B cell (primary cell): ENCODE data around the gene ATOSB. TPM values are rescaled to one million over a fixed set of nuclear protein-coding genes. Genes with fewer than 3 reads are reported as not detected.

Source experiments
- ATAC-seq: fragments of 200-7000 bp; cut with Tn5 transposase; one replicate; pipeline ENCODE4 v1.10.0; 2021; ENCODE audit warnings: low read depth, mild to moderate bottlenecking, moderate number of reproducible peaks, moderate library complexity
- CTCF ChIA-PET: fragments of 350-600 bp; sonication (Branson Sonifier 250); formaldehyde crosslinking; loops from one replicate; lab custom pipeline; 2021; ENCODE audit warnings: antibody characterized with exemption, inconsistent platforms; lab: Charles Lee
- POLR2A ChIA-PET: fragments of 350-600 bp; sonication (Branson Sonifier 250); formaldehyde crosslinking; loops from one replicate; lab custom pipeline; 2021; ENCODE audit warnings: antibody characterized with exemption; lab: Charles Lee
- DNase-seq: peaks from one replicate; pipeline ENCODE4 v3.0.0; 2013
- H2AFZ ChIP-seq: 2 replicates; pipeline ENCODE4 v1.6.1; 2012; ENCODE audit warnings: mild to moderate bottlenecking, low read depth, low read length; ENCODE audit not compliant: insufficient read depth, poor library complexity, severe bottlenecking
- H3K27ac ChIP-seq, 2 donors: 1 replicate in 1 of 2; 2 replicates in 1 of 2; pipeline ENCODE4 v1.5.1; 2012 to 2013; ENCODE audit warnings: low read length in 2 of 2, mild to moderate bottlenecking in 2 of 2, moderate library complexity in 1 of 2
- H3K27me3 ChIP-seq, 4 experiments: fragments of 200-600 bp in 1 of 4; sonication (generic) in 1 of 4; replicated peaks in 1 of 4; 1 replicate in 2 of 4; 2 replicates in 2 of 4; pipeline versions ENCODE4 v1.6.1 to v1.7.0; 2013 to 2016; ENCODE audit warnings: low read length in 3 of 4, mild to moderate bottlenecking in 2 of 4, mixed read lengths in 1 of 4, moderate library complexity in 1 of 4; ENCODE audit not compliant: insufficient read depth in 4 of 4, control insufficient read depth in 3 of 4; ENCODE audit errors: control extremely low read depth in 1 of 4
- H3K36me3 ChIP-seq, 2 experiments: replicated peaks in 1 of 2; 1 replicate in 1 of 2; 2 replicates in 1 of 2; pipeline versions ENCODE4 v1.6.1 to v1.7.1; 2013; ENCODE audit warnings: low read length in 1 of 2; ENCODE audit not compliant: insufficient read depth in 2 of 2, control insufficient read depth in 1 of 2; ENCODE audit errors: control extremely low read depth in 1 of 2, extremely low read depth in 1 of 2
- H3K4me1 ChIP-seq, 2 donors: fragments of 200-600 bp in 1 of 2; sonication (generic) in 1 of 2; 1 replicate in 1 of 2; 2 replicates in 1 of 2; pipeline versions ENCODE4 v1.5.1 to v1.6.1; 2013 to 2017; ENCODE audit warnings: low read length in 2 of 2; ENCODE audit not compliant: control insufficient read depth in 2 of 2, insufficient read depth in 2 of 2
- H3K4me2 ChIP-seq: replicated peaks from 2 replicates; pipeline ENCODE3; 2012; ENCODE audit warnings: mild to moderate bottlenecking, low read depth, low read length; ENCODE audit not compliant: poor library complexity, severe bottlenecking
- H3K4me3 ChIP-seq, 5 experiments: fragments of 200-600 bp in 1 of 5; sonication (generic) in 1 of 5; 1 replicate in 3 of 5; 2 replicates in 2 of 5; pipeline versions ENCODE4 v1.5.1 to v1.7.0; 2011 to 2016; ENCODE audit warnings: low read length in 4 of 5, mild to moderate bottlenecking in 4 of 5, low read depth in 2 of 5, control low read depth in 1 of 5, moderate library complexity in 1 of 5; ENCODE audit not compliant: insufficient read depth in 1 of 5; ENCODE audit errors: control extremely low read depth in 1 of 5, extremely low read depth in 1 of 5
- H3K79me2 ChIP-seq: fragments of 200-600 bp; sonication (generic); one replicate; pipeline ENCODE4 v1.6.0; 2016; ENCODE audit warnings: low read length; ENCODE audit not compliant: control insufficient read depth, insufficient read depth
- H3K9ac ChIP-seq: fragments of 200-600 bp; sonication (generic); 2 replicates; pipeline ENCODE4 v1.6.1; 2017; ENCODE audit warnings: mild to moderate bottlenecking, low read length, moderate library complexity
- H3K9me3 ChIP-seq, 3 donors: one replicate each; pipeline versions ENCODE4 v1.6.1 to v1.7.1; 2013; ENCODE audit warnings: low read length in 2 of 3; ENCODE audit not compliant: control insufficient read depth in 2 of 3, insufficient read depth in 1 of 3; ENCODE audit errors: control extremely low read depth in 1 of 3
- H4K20me1 ChIP-seq: 2 replicates; pipeline ENCODE4 v1.6.0; 2012; ENCODE audit warnings: mild to moderate bottlenecking, low read length; ENCODE audit not compliant: insufficient read depth, control insufficient read depth, poor library complexity, severe bottlenecking
- H3K27ac Mint-ChIP-seq: one replicate; pipeline ENCODE4 v1.8.0; 2021; ENCODE audit warnings: mixed read lengths
- H3K27me3 Mint-ChIP-seq: one replicate; pipeline ENCODE4 v1.8.0; 2021; ENCODE audit warnings: mixed read lengths
- H3K4me1 Mint-ChIP-seq: one replicate; pipeline ENCODE4 v1.8.0; 2021; ENCODE audit warnings: mixed read lengths
- H3K4me3 Mint-ChIP-seq: one replicate; pipeline ENCODE4 v1.8.0; 2021; ENCODE audit warnings: mixed read lengths
- H3K9me3 Mint-ChIP-seq: one replicate; pipeline ENCODE4 v1.8.0; 2022; ENCODE audit warnings: mixed read lengths; ENCODE audit not compliant: insufficient read depth
- CTCF ChIP-seq: fragments of 200-600 bp; IDR thresholded peaks from one replicate; pipeline ENCODE4 v1.8.0; 2022; ENCODE audit warnings: antibody characterized with exemption, mild to moderate bottlenecking
- EZH2 ChIP-seq: IDR thresholded peaks from 2 replicates; pipeline ENCODE4 v1.6.1; 2012; ENCODE audit warnings: borderline replicate concordance, low read depth, mild to moderate bottlenecking, moderate library complexity, low read length; ENCODE audit not compliant: insufficient read depth, poor library complexity, severe bottlenecking
- WGBS: methylation state at CpG from one replicate; pipeline ENCODE4 v1.1.5; 2013; ENCODE audit warnings: missing lambda C conversion rate; ENCODE audit not compliant: insufficient coverage; 5-methylcytosine and 5-hydroxymethylcytosine counted together
- intact Hi-C: fragments of 100-400 bp; cut with micrococcal nuclease; formaldehyde crosslinking; loops from one replicate; pipeline ENCODE4 v1.10.0; 2022
- polyA plus RNA-seq: library from polyadenylated mRNA; depleted of rRNA; stranded (reverse); fragments of >200 nt; gene quantifications from 2 replicates; pipeline ENCODE4 v1.2.3, GENCODE V29; 2012
- total RNA-seq, 2 donors: library from RNA; stranded (reverse); fragments of 120-200 nt in 1 of 2; gene quantifications; 1 replicate in 1 of 2; 2 replicates in 1 of 2; pipeline versions ENCODE4 v1.2.3 to v1.2.4, GENCODE V29; 2013 to 2022

Gene ATOSB
- total and polyA plus RNA-seq, 2 donors (not counting 1 experiment from before 2014, with no cell fraction given): 6.5 to 9.4 TPM

- Histone ChIP-seq H4K20me1 (no peaks in the 10 kb centered on the region), H3K79me2 (no peaks in the 10 kb centered on the region), H3K9me3 (peaks cover 2 to 37% (median 18%) of the 10 kb centered on the region in 3 donors), H3K4me3 (no peak overlapping the region), H3K27ac (no peak overlapping the region), H3K9ac (no peak overlapping the region), H3K4me2 (no peak overlapping the region), H2AFZ (no peak overlapping the region), H3K4me1 (no peaks in the 10 kb centered on the region), H3K27me3 (peaks cover 0 to 3% (median 0%) of the 10 kb centered on the region in 4 experiments), H3K36me3 (no peaks in the 10 kb centered on the region)
- intact Hi-C loops: no loop called here
- peaks cover 6% of the 10 kb centered on the region for H3K27me3 Mint-ChIP-seq
- TF ChIP-seq EZH2: no peak
- no peak for TF ChIP-seq CTCF
- no peak overlapping the region for H3K27ac Mint-ChIP-seq
- CTCF ChIA-PET: no interaction called here
- no peaks in the 10 kb centered on the region for H3K4me1 Mint-ChIP-seq
- peaks cover 2% of the 10 kb centered on the region for H3K9me3 Mint-ChIP-seq
- no peak for DNase-seq
- POLR2A ChIA-PET: no interaction called here
- no peak for ATAC-seq
- 94% methylated on average over 3 of the region's 5 CpGs for WGBS
- no peak overlapping the region for H3K4me3 Mint-ChIP-seq
Measured at GRCh38 chr9:35142037-35142436, 26.4 kb upstream of the ATOSB start.

- Histone ChIP-seq H3K9ac (no peak overlapping the region), H3K9me3 (peaks cover 2 to 32% (median 18%) of the 10 kb centered on the region in 3 donors), H3K36me3 (no peaks in the 10 kb centered on the region), H4K20me1 (no peaks in the 10 kb centered on the region), H3K4me2 (no peak overlapping the region), H3K4me1 (no peaks in the 10 kb centered on the region), H3K4me3 (no peak overlapping the region), H3K27ac (no peak overlapping the region), H3K79me2 (no peaks in the 10 kb centered on the region), H3K27me3 (peaks cover 0 to 3% (median 0%) of the 10 kb centered on the region in 4 experiments), H2AFZ (no peak overlapping the region)
- Mint-ChIP-seq H3K27me3 (peaks cover 6% of the 10 kb centered on the region), H3K27ac (no peak overlapping the region), H3K9me3 (peaks cover 2% of the 10 kb centered on the region), H3K4me3 (no peak overlapping the region), H3K4me1 (no peaks in the 10 kb centered on the region)
- DNase-seq: no peak
- ChIA-PET CTCF (no interaction called here), POLR2A (no interaction called here)
- intact Hi-C loops: no loop called here
- ATAC-seq: no peak
- 86% methylated on average over 1 of the region's 2 CpGs for WGBS
- no peak for TF ChIP-seq EZH2
- no peak for TF ChIP-seq CTCF
Measured at GRCh38 chr9:35140093-35140492, 24.4 kb upstream of the ATOSB start.
